Ishikawa (cell line): ENCODE data around the gene VAMP4.

Experiments used
- FOXM1 ChIP-seq: IDR thresholded peaks from 2 replicates; pipeline ENCODE4 v1.6.1; 2012; ENCODE audit warnings: low read depth, borderline replicate concordance
- RAD21 ChIP-seq: IDR thresholded peaks from 2 replicates; pipeline ENCODE4 v1.6.1; 2012; ENCODE audit warnings: low read depth
- TAF1 ChIP-seq: IDR thresholded peaks from 2 replicates; pipeline ENCODE4 v1.6.1; 2012; ENCODE audit warnings: low read depth, mild to moderate bottlenecking

- no peak for TF ChIP-seq TAF1
- TF ChIP-seq RAD21 = no peak
- no peak for TF ChIP-seq FOXM1
These were observed 42.3 kb downstream of the VAMP4 start for GRCh38 chr1:171699531-171699930.
